Right lobe of liver (tissue), 6 donors: Measurements from ENCODE around the gene TNFSF18. TPM values are rescaled to one million over a fixed set of nuclear protein-coding genes. Genes with fewer than 3 reads are reported as not detected.
A peak's percentile ranks its signal among the peaks of the same experiment; 100 is the strongest.

Experiments
- ATAC-seq, 4 donors: fragments of 200-7000 bp; cut with Tn5 transposase; one replicate each; pipeline ENCODE4 v1.9.1; 2020; ENCODE audit warnings: mild to moderate bottlenecking in 4 of 4, moderate library complexity in 4 of 4
- DNase-seq, 3 donors: peaks; one replicate each; pipeline ENCODE4 v3.0.0-alpha.2; 2020
- H3K27ac ChIP-seq, 3 donors: fragments of 200-600 bp; one replicate each; pipeline ENCODE4 v1.8.0; 2022
- H3K27me3 ChIP-seq, 2 donors: fragments of 200-600 bp; one replicate each; pipeline ENCODE4 v1.8.0; 2022
- H3K36me3 ChIP-seq, 4 donors: fragments of 200-600 bp; sonication (generic) in 1 of 4; one replicate each; pipeline versions ENCODE4 v1.5.1 to v1.8.0; 2017 to 2022; ENCODE audit warnings: control low read depth in 1 of 4
- H3K4me1 ChIP-seq, 4 donors: fragments of 200-600 bp; sonication (generic) in 1 of 4; one replicate each; pipeline versions ENCODE4 v1.5.1 to v1.8.0; 2017 to 2022; ENCODE audit warnings: control low read depth in 1 of 4
- H3K4me3 ChIP-seq, 3 donors: fragments of 200-600 bp; one replicate each; pipeline ENCODE4 v1.8.0; 2022
- H3K9me3 ChIP-seq, 4 donors: fragments of 200-600 bp; sonication (generic) in 1 of 4; one replicate each; pipeline versions ENCODE4 v1.5.1 to v1.8.0; 2017 to 2022; ENCODE audit warnings: control low read depth in 1 of 4
- CTCF ChIP-seq, 4 donors: fragments of 200-600 bp in 3 of 4; fragments of 450-650 bp in 1 of 4; IDR thresholded peaks; one replicate each; pipeline versions ENCODE4 v1.5.1 to v1.8.0; 2016 to 2022; ENCODE audit warnings: antibody characterized with exemption in 4 of 4, mild to moderate bottlenecking in 2 of 4
- POLR2A ChIP-seq: fragments of 450-650 bp; IDR thresholded peaks from one replicate; pipeline ENCODE4 v1.6.1; 2017; ENCODE audit warnings: antibody characterized with exemption, mild to moderate bottlenecking
- WGBS: methylation state at CpG from one replicate; pipeline ENCODE4 v1.1.6; 2018; ENCODE audit warnings: low coverage, low lambda C conversion rate; ENCODE audit not compliant: insufficient coverage; ENCODE audit errors: missing lambda C conversion rate; 5-methylcytosine and 5-hydroxymethylcytosine counted together
- intact Hi-C, 2 donors: fragments of 100-400 bp; cut with DNase I; formaldehyde crosslinking; loops; one replicate each; pipeline versions ENCODE4 v1.11.2 to v1.14.1; 2022
- total RNA-seq, 6 experiments: library from RNA; depleted of rRNA in 2 of 6; stranded (reverse); fragments of >200 nt in 2 of 6; fragmentation: NEBNext Ultra II Directional in 3 of 6; extraction: Animal tissue kit (Norgen Biotek cat#: 25700) in 3 of 6; gene quantifications; one replicate each; pipeline versions ENCODE4 v1.1.0 to v1.2.4, GENCODE V29; 2016 to 2023
- donor health status: DM: no; HTN: yes; CAD: no.
- donor health status: DM: no; HTN: no; CAD: no.
- donor health status: DM: no; HTN: no; CAD: no.
- donor health status: DM: no; HTN: yes; CAD: no.
- donor health status: DM: no; HTN: yes; CAD: no.

Gene TNFSF18
- total RNA-seq, 6 experiments from 2014 or later = not detected

- intact Hi-C loops = no loop called here
- no peaks in the 10 kb centered on the region for H3K9me3 ChIP-seq
- H3K4me3 ChIP-seq = no peak overlapping the region
- no peak for DNase-seq
- H3K27me3 ChIP-seq = no peaks in the 10 kb centered on the region
- no peak for ATAC-seq
- no peak overlapping the region for H3K27ac ChIP-seq
- TF ChIP-seq CTCF (IDR thresholded peaks at IDR 0.05) = no peak
- no peak for TF ChIP-seq POLR2A
- 75% methylated on average over 1 of the region's 1 CpG for WGBS
- no peaks in the 10 kb centered on the region for H3K4me1 ChIP-seq
- no peaks in the 10 kb centered on the region for H3K36me3 ChIP-seq
Observed at GRCh38 chr1:173044656-173045055, 6.1 kb downstream of the TNFSF18 start.

GRCh38 chr1:173043253-173043652 is 7.5 kb downstream of the TNFSF18 start:
- H3K4me1 ChIP-seq = no peaks in the 10 kb centered on the region
- H3K36me3 ChIP-seq = no peaks in the 10 kb centered on the region
- TF ChIP-seq CTCF (IDR thresholded peaks at IDR 0.05) (no peak), POLR2A (no peak)
- DNase-seq (no peak), ATAC-seq (peak in 1 of 4 donors; percentile 63)
- H3K27me3 ChIP-seq = no peaks in the 10 kb centered on the region
- H3K9me3 ChIP-seq = no peaks in the 10 kb centered on the region
- no peak overlapping the region for H3K27ac ChIP-seq
- intact Hi-C loops = no loop called here
- no peak overlapping the region for H3K4me3 ChIP-seq

GRCh38 chr1:173042806-173043205 is 7.9 kb downstream of the TNFSF18 start:
- no peak overlapping the region for H3K4me3 ChIP-seq
- no peaks in the 10 kb centered on the region for H3K4me1 ChIP-seq
- intact Hi-C loops = no loop called here
- no peaks in the 10 kb centered on the region for H3K9me3 ChIP-seq
- WGBS = 90% methylated on average over 3 of the region's 3 CpGs
- TF ChIP-seq POLR2A (no peak), CTCF (IDR thresholded peaks at IDR 0.05) (no peak)
- H3K27me3 ChIP-seq = no peaks in the 10 kb centered on the region
- DNase-seq = no peak
- no peaks in the 10 kb centered on the region for H3K36me3 ChIP-seq
- H3K27ac ChIP-seq = no peak overlapping the region
- no peak for ATAC-seq

GRCh38 chr1:173039626-173040025 is 11.1 kb downstream of the TNFSF18 start:
- Histone ChIP-seq H3K36me3 (no peaks in the 10 kb centered on the region), H3K4me3 (no peak overlapping the region), H3K9me3 (no peaks in the 10 kb centered on the region), H3K27me3 (no peaks in the 10 kb centered on the region), H3K4me1 (no peaks in the 10 kb centered on the region), H3K27ac (no peak overlapping the region)
- ATAC-seq = no peak
- no peak for DNase-seq
- intact Hi-C loops = no loop called here
- no peak for TF ChIP-seq CTCF (IDR thresholded peaks at IDR 0.05)
- TF ChIP-seq POLR2A = no peak

GRCh38 chr1:173038875-173039554 is 11.7 kb downstream of the TNFSF18 start:
- Histone ChIP-seq H3K27me3 (no peaks in the 10 kb centered on the region), H3K27ac (no peak overlapping the region), H3K9me3 (no peaks in the 10 kb centered on the region), H3K4me1 (no peaks in the 10 kb centered on the region), H3K36me3 (no peaks in the 10 kb centered on the region), H3K4me3 (no peak overlapping the region)
- WGBS = 53% methylated on average over 2 of the region's 2 CpGs
- no peak for TF ChIP-seq POLR2A
- TF ChIP-seq CTCF (IDR thresholded peaks at IDR 0.05) = no peak
- ATAC-seq = peak in 2 of 4 donors; percentile 21 to 73
- DNase-seq = no peak
- intact Hi-C loops = no loop called here
